Astrocyte (in vitro differentiated cells and primary cell): Measurements from ENCODE around the gene ZDHHC11B. TPM values are rescaled to one million over a fixed set of nuclear protein-coding genes. Genes with fewer than 3 reads are reported as not detected.

Source experiments
- DNase-seq: peaks from one replicate; pipeline ENCODE4 v3.0.0-alpha.2; 2010; ENCODE audit warnings: low read depth
- FAIRE-seq: peaks from 2 replicates; lab custom pipeline; 2011; peaks lifted over from hg19 to GRCh38; lab: Jason Lieb, UNC
- H2AFZ ChIP-seq: 2 replicates; pipeline ENCODE4 v1.6.0; 2012; ENCODE audit warnings: low read depth, low read length, inconsistent platforms
- H3K27ac ChIP-seq: 2 replicates; pipeline ENCODE4 v1.5.1; 2011; ENCODE audit warnings: low read depth, low read length, inconsistent platforms
- H3K27me3 ChIP-seq: 2 replicates; pipeline ENCODE4 v1.6.0; 2011; ENCODE audit warnings: low read length, inconsistent platforms; ENCODE audit not compliant: insufficient read depth
- H3K36me3 ChIP-seq: 2 replicates; pipeline ENCODE4 v1.5.1; 2011; ENCODE audit warnings: low read length, inconsistent platforms; ENCODE audit not compliant: insufficient read depth
- H3K4me1 ChIP-seq: 2 replicates; pipeline ENCODE4 v1.5.1; 2011; ENCODE audit warnings: low read length, inconsistent platforms; ENCODE audit not compliant: insufficient read depth
- H3K4me2 ChIP-seq: 2 replicates; pipeline ENCODE4 v1.6.0; 2012; ENCODE audit warnings: low read length, inconsistent platforms
- H3K4me3 ChIP-seq: 2 replicates; pipeline ENCODE4 v1.5.1; 2011; ENCODE audit warnings: low read depth, mild to moderate bottlenecking, low read length, inconsistent platforms; ENCODE audit not compliant: insufficient read depth
- H3K79me2 ChIP-seq: 2 replicates; pipeline ENCODE4 v1.6.0; 2012; ENCODE audit warnings: mild to moderate bottlenecking, low read length, inconsistent platforms; ENCODE audit not compliant: insufficient read depth
- H3K9ac ChIP-seq: 2 replicates; pipeline ENCODE4 v1.6.0; 2012; ENCODE audit warnings: mild to moderate bottlenecking, low read length, inconsistent platforms
- H3K9me3 ChIP-seq: 2 replicates; pipeline ENCODE4 v1.5.1; 2012; ENCODE audit warnings: low read depth, mild to moderate bottlenecking, low read length, inconsistent platforms; ENCODE audit not compliant: insufficient read depth
- H4K20me1 ChIP-seq: 2 replicates; pipeline ENCODE4 v1.6.0; 2012; ENCODE audit warnings: low read length, inconsistent platforms; ENCODE audit not compliant: insufficient read depth
- H3K27ac Mint-ChIP-seq: one replicate; pipeline ENCODE4 v1.8.0; 2021; ENCODE audit warnings: mild to moderate bottlenecking, mixed read lengths; ENCODE audit not compliant: unreplicated experiment
- H3K27me3 Mint-ChIP-seq: one replicate; pipeline ENCODE4 v1.8.0; 2021; ENCODE audit warnings: low read depth, mixed read lengths; ENCODE audit not compliant: unreplicated experiment
- H3K36me3 Mint-ChIP-seq: one replicate; pipeline ENCODE4 v1.8.0; 2021; ENCODE audit warnings: low read depth, mixed read lengths; ENCODE audit not compliant: unreplicated experiment
- H3K4me1 Mint-ChIP-seq: one replicate; pipeline ENCODE4 v1.8.0; 2021; ENCODE audit warnings: low read depth, mixed read lengths; ENCODE audit not compliant: unreplicated experiment
- H3K4me3 Mint-ChIP-seq: one replicate; pipeline ENCODE4 v1.8.0; 2021; ENCODE audit warnings: mild to moderate bottlenecking, moderate library complexity, mixed read lengths; ENCODE audit not compliant: unreplicated experiment
- H3K9me3 Mint-ChIP-seq: one replicate; pipeline ENCODE4 v1.8.0; 2021; ENCODE audit warnings: mild to moderate bottlenecking, mixed read lengths; ENCODE audit not compliant: unreplicated experiment
- CTCF ChIP-seq: IDR thresholded peaks from 2 replicates; pipeline ENCODE4 v1.5.1; 2011; ENCODE audit warnings: low read depth, mild to moderate bottlenecking, inconsistent platforms, low read length, moderate library complexity; ENCODE audit not compliant: insufficient read depth
- EZH2 ChIP-seq: IDR thresholded peaks from 2 replicates; pipeline ENCODE4 v1.6.1; 2012; ENCODE audit warnings: mild to moderate bottlenecking, low read length, inconsistent platforms; ENCODE audit not compliant: insufficient read depth
- total RNA-seq: library from RNA; stranded (reverse); gene quantifications from 2 replicates; pipeline ENCODE4 v1.2.1, GENCODE V29; 2021

ZDHHC11B gene
- total RNA-seq, 1 donor from 2014 or later = 0.23 TPM

GRCh38 chr5:675871-676698, 108.4 kb downstream of the ZDHHC11B start:
- Histone ChIP-seq H3K36me3 (no peaks in the 10 kb centered on the region), H3K27me3 (peaks cover 16% of the 10 kb centered on the region), H2AFZ (no peak overlapping the region), H3K9ac (no peak overlapping the region), H3K27ac (no peak overlapping the region), H4K20me1 (no peaks in the 10 kb centered on the region), H3K4me1 (peaks cover 16% of the 10 kb centered on the region), H3K4me3 (no peak overlapping the region), H3K4me2 (no peak overlapping the region), H3K79me2 (no peaks in the 10 kb centered on the region), H3K9me3 (no peaks in the 10 kb centered on the region)
- H3K9me3 Mint-ChIP-seq = no peaks in the 10 kb centered on the region
- DNase-seq (no peak), FAIRE-seq (no peak)
- peaks cover 2% of the 10 kb centered on the region for H3K4me1 Mint-ChIP-seq
- H3K27me3 Mint-ChIP-seq = peaks cover 12% of the 10 kb centered on the region
- no peak overlapping the region for H3K4me3 Mint-ChIP-seq
- TF ChIP-seq EZH2 (no peak), CTCF (no peak)
- H3K27ac Mint-ChIP-seq = peak overlapping the region; percentile 20
- no peaks in the 10 kb centered on the region for H3K36me3 Mint-ChIP-seq

- peaks cover 2% of the 10 kb centered on the region for H3K4me1 Mint-ChIP-seq
- H3K4me3 ChIP-seq = no peak overlapping the region
- FAIRE-seq (no peak), DNase-seq (no peak)
- H3K27ac Mint-ChIP-seq = no peak overlapping the region
- H3K4me1 ChIP-seq = peaks cover 16% of the 10 kb centered on the region
- no peak overlapping the region for H3K9ac ChIP-seq
- no peak overlapping the region for H2AFZ ChIP-seq
- H3K4me2 ChIP-seq = no peak overlapping the region
- H3K9me3 ChIP-seq = no peaks in the 10 kb centered on the region
- H3K79me2 ChIP-seq = no peaks in the 10 kb centered on the region
- no peak overlapping the region for H3K27ac ChIP-seq
- H3K9me3 Mint-ChIP-seq = no peaks in the 10 kb centered on the region
- TF ChIP-seq EZH2 = no peak
- TF ChIP-seq CTCF = no peak
- H3K27me3 Mint-ChIP-seq = peaks cover 12% of the 10 kb centered on the region
- H3K36me3 Mint-ChIP-seq = no peaks in the 10 kb centered on the region
- H3K36me3 ChIP-seq = no peaks in the 10 kb centered on the region
- H3K27me3 ChIP-seq = peaks cover 16% of the 10 kb centered on the region
- no peak overlapping the region for H3K4me3 Mint-ChIP-seq
- no peaks in the 10 kb centered on the region for H4K20me1 ChIP-seq
These were observed 109.2 kb downstream of the ZDHHC11B start for GRCh38 chr5:675111-675870.
